Liver (tissue), 9 donors: ENCODE data around the gene DNA2. TPM values are rescaled to one million over a fixed set of nuclear protein-coding genes. Genes with fewer than 3 reads are reported as not detected.

ENCODE experiments used
- DNase-seq: peaks from one replicate; pipeline ENCODE4 v3.0.0-alpha.2; 2017; ENCODE audit warnings: low spot score
- H3K27ac ChIP-seq, 2 donors: one replicate each; pipeline ENCODE4 v1.7.0; 2013; ENCODE audit warnings: inconsistent platforms in 2 of 2, low read length in 2 of 2, control low read depth in 1 of 2, low read depth in 1 of 2, mild to moderate bottlenecking in 1 of 2
- H3K27me3 ChIP-seq, 4 donors: one replicate each; pipeline versions ENCODE4 v1.6.1 to v1.7.0; 2013; ENCODE audit warnings: low read length in 3 of 4, inconsistent platforms in 1 of 4, mild to moderate bottlenecking in 1 of 4, moderate library complexity in 1 of 4; ENCODE audit not compliant: control insufficient read depth in 4 of 4, insufficient read depth in 4 of 4
- H3K36me3 ChIP-seq, 4 donors: one replicate each; pipeline versions ENCODE4 v1.6.1 to v1.7.0; 2013; ENCODE audit warnings: low read length in 3 of 4, mild to moderate bottlenecking in 3 of 4, low read depth in 1 of 4, moderate library complexity in 1 of 4; ENCODE audit not compliant: control insufficient read depth in 4 of 4, insufficient read depth in 3 of 4
- H3K4me1 ChIP-seq, 4 donors: one replicate each; pipeline versions ENCODE4 v1.6.1 to v1.7.0; 2013; ENCODE audit warnings: low read length in 3 of 4, mild to moderate bottlenecking in 3 of 4, moderate library complexity in 1 of 4; ENCODE audit not compliant: control insufficient read depth in 4 of 4, insufficient read depth in 4 of 4
- H3K4me3 ChIP-seq, 3 donors: one replicate each; pipeline versions ENCODE4 v1.6.1 to v1.7.0; 2013; ENCODE audit warnings: low read length in 3 of 3, control low read depth in 1 of 3, low read depth in 1 of 3, mild to moderate bottlenecking in 1 of 3
- H3K9ac ChIP-seq, 2 donors: one replicate each; pipeline ENCODE4 v1.7.0; 2013; ENCODE audit warnings: low read length in 2 of 2, mild to moderate bottlenecking in 2 of 2, moderate library complexity in 2 of 2, control low read depth in 1 of 2, low read depth in 1 of 2
- H3K9me3 ChIP-seq, 4 donors: one replicate each; pipeline versions ENCODE4 v1.6.1 to v1.7.0; 2013; ENCODE audit warnings: low read length in 3 of 4; ENCODE audit not compliant: control insufficient read depth in 4 of 4
- EGR1 ChIP-seq, 2 donors: IDR thresholded peaks; 2 replicates each; pipeline ENCODE4 v1.6.1; 2016 to 2018; ENCODE audit warnings: antibody characterized with exemption in 2 of 2, low read depth in 2 of 2
- FOXA1 ChIP-seq: IDR thresholded peaks from 2 replicates; pipeline ENCODE4 v1.6.1; 2016; ENCODE audit warnings: antibody characterized with exemption
- FOXA2 ChIP-seq: IDR thresholded peaks from 2 replicates; pipeline ENCODE4 v1.6.1; 2016; ENCODE audit warnings: antibody characterized with exemption
- GABPA ChIP-seq, 2 donors: IDR thresholded peaks in 1 of 2; conservative IDR thresholded peaks in 1 of 2; 2 replicates each; pipeline ENCODE4 v1.6.1; 2016; ENCODE audit warnings: antibody characterized with exemption in 2 of 2, mild to moderate bottlenecking in 1 of 2, moderate library complexity in 1 of 2
- HNF4A ChIP-seq, 2 donors: conservative IDR thresholded peaks; 2 replicates each; pipeline ENCODE4 v1.6.1; 2016; ENCODE audit warnings: antibody characterized with exemption in 2 of 2, mild to moderate bottlenecking in 2 of 2
- HNF4G ChIP-seq: IDR thresholded peaks from 2 replicates; pipeline ENCODE4 v1.6.1; 2016; ENCODE audit warnings: antibody characterized with exemption
- MAX ChIP-seq: IDR thresholded peaks from 2 replicates; pipeline ENCODE4 v1.6.1; 2016; ENCODE audit warnings: antibody characterized with exemption
- NR2F2 ChIP-seq: IDR thresholded peaks from 2 replicates; pipeline ENCODE4 v1.6.1; 2016; ENCODE audit warnings: antibody characterized with exemption
- REST ChIP-seq: IDR thresholded peaks from 2 replicates; pipeline ENCODE4 v1.6.1; 2016; ENCODE audit warnings: antibody characterized with exemption, mild to moderate bottlenecking
- RXRA ChIP-seq, 2 donors: IDR thresholded peaks; 2 replicates each; pipeline ENCODE4 v1.6.1; 2017 to 2018; ENCODE audit warnings: antibody characterized with exemption in 2 of 2, mild to moderate bottlenecking in 1 of 2
- SP1 ChIP-seq: IDR thresholded peaks from 2 replicates; pipeline ENCODE4 v1.6.1; 2018; ENCODE audit warnings: antibody characterized with exemption, mild to moderate bottlenecking
- TAF1 ChIP-seq: conservative IDR thresholded peaks from 2 replicates; pipeline ENCODE4 v1.6.1; 2016; ENCODE audit warnings: antibody characterized with exemption, mild to moderate bottlenecking
- YY1 ChIP-seq: IDR thresholded peaks from 2 replicates; pipeline ENCODE4 v1.6.1; 2016; ENCODE audit warnings: antibody characterized with exemption, mild to moderate bottlenecking
- WGBS: extraction: QIAGEN DNeasy Blood & Tissue Kit; methylation state at CpG from one replicate; pipeline ENCODE4 v1.1.7; 2013; 5-methylcytosine and 5-hydroxymethylcytosine counted together
- polyA plus RNA-seq, 2 donors: library from polyadenylated mRNA; stranded (reverse) in 1 of 2; unstranded in 1 of 2; fragments of 200-250 nt in 1 of 2; fragments of >200 nt in 1 of 2; fragmentation: Nextera tagmentation in 1 of 2; extraction: Ambion mirVana in 1 of 2; gene quantifications; one replicate each; pipeline versions ENCODE4 v1.2.1 to v1.2.3, GENCODE V29; 2013 to 2015
- total RNA-seq, 2 donors: library from RNA; depleted of rRNA; stranded (reverse); fragments of >200 nt; gene quantifications; one replicate each; pipeline ENCODE4 v1.2.3, GENCODE V29; 2014
- TF ChIP-seq, protein P1 (sequence below): fragments of 150-350 bp; IDR thresholded peaks from 2 replicates; pipeline ENCODE4 v1.5.1; 2017; ENCODE audit warnings: improper control_type of control experiment, low read depth, low read length; ENCODE audit not compliant: missing input control
- TF ChIP-seq, protein P2 (sequence below): IDR thresholded peaks from 2 replicates; pipeline ENCODE4 v1.6.1; 2016; ENCODE audit warnings: antibody characterized with exemption
- donor health status: healthy.
- donor health status: healthy.
- donor health status: healthy.
- donor health status: healthy.
- donor health status: healthy.

DNA2 gene
- total and polyA plus RNA-seq, 4 donors: 0.50 to 17.5 (median 4.3) TPM

DNA sequence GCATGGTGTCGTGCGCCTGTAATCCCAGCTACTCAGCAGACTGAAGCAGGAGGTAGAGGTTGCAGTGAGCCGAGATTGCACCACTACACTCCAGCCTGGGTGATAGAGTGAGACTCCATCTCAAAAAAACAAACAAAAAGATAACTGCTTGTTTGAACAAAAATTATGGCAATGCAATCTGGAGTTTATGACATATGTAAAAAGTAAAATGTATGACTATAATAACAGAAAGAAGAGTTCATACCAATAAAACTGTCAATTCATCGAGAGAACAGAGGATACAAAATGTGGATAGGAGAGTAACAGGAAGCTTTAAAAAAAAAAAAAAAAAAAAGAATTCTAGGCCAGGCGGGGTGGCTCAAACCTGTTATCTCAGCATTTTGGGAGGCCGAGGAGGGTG lies 36.3 kb upstream of the DNA2 start (continued):
- TF ChIP-seq, protein P1, sequence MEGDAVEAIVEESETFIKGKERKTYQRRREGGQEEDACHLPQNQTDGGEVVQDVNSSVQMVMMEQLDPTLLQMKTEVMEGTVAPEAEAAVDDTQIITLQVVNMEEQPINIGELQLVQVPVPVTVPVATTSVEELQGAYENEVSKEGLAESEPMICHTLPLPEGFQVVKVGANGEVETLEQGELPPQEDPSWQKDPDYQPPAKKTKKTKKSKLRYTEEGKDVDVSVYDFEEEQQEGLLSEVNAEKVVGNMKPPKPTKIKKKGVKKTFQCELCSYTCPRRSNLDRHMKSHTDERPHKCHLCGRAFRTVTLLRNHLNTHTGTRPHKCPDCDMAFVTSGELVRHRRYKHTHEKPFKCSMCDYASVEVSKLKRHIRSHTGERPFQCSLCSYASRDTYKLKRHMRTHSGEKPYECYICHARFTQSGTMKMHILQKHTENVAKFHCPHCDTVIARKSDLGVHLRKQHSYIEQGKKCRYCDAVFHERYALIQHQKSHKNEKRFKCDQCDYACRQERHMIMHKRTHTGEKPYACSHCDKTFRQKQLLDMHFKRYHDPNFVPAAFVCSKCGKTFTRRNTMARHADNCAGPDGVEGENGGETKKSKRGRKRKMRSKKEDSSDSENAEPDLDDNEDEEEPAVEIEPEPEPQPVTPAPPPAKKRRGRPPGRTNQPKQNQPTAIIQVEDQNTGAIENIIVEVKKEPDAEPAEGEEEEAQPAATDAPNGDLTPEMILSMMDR: no peak
- no peak for TF ChIP-seq RXRA (IDR thresholded peaks at IDR 0.05)
- TF ChIP-seq YY1: no peak
- no peak for TF ChIP-seq EGR1 (IDR thresholded peaks at IDR 0.05; ENCODE audit: low read depth in 2 of 2)
- no peak for TF ChIP-seq TAF1
- no peak for TF ChIP-seq NR2F2
- TF ChIP-seq, protein P2, sequence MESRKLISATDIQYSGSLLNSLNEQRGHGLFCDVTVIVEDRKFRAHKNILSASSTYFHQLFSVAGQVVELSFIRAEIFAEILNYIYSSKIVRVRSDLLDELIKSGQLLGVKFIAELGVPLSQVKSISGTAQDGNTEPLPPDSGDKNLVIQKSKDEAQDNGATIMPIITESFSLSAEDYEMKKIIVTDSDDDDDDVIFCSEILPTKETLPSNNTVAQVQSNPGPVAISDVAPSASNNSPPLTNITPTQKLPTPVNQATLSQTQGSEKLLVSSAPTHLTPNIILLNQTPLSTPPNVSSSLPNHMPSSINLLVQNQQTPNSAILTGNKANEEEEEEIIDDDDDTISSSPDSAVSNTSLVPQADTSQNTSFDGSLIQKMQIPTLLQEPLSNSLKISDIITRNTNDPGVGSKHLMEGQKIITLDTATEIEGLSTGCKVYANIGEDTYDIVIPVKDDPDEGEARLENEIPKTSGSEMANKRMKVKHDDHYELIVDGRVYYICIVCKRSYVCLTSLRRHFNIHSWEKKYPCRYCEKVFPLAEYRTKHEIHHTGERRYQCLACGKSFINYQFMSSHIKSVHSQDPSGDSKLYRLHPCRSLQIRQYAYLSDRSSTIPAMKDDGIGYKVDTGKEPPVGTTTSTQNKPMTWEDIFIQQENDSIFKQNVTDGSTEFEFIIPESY: no peak

DNA sequence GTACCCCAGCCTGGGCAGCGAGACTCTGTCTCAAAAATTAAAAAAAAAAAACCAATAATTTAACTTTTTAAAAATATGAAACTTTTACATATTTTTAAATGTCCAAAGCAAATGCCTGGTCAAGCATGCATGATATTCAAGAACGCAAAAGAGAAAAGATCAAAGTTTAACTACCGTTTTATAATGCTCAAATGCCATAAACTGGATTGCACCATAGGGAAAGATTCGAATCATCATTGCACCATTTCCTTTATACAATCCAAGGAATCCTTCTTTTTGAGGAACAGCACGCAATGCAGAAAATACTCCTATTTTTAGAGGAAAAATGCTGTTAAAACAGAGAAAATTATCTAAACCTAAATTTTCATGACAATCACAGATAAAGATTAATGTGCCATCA lies 34.6 kb upstream of the DNA2 start:
- Histone ChIP-seq H3K4me3 (no peak overlapping the region), H3K36me3 (peaks cover 5 to 18% (median 14%) of the 10 kb centered on the region in 4 donors), H3K9me3 (no peaks in the 10 kb centered on the region), H3K27ac (no peak overlapping the region), H3K4me1 (peaks cover 0 to 2% (median 0%) of the 10 kb centered on the region in 4 donors), H3K9ac (no peak overlapping the region), H3K27me3 (no peaks in the 10 kb centered on the region)
- WGBS: 90% methylated on average over 5 of the region's 5 CpGs
- DNase-seq: no peak
- no peak for TF ChIP-seq TAF1
- no peak for TF ChIP-seq GABPA (IDR thresholded peaks at IDR 0.05 in 1 of 2, conservative IDR thresholded peaks at IDR 0.05 in 1 of 2)
- no peak for TF ChIP-seq HNF4A (conservative IDR thresholded peaks at IDR 0.05)
- TF ChIP-seq NR2F2: no peak
- TF ChIP-seq, protein P2: no peak
- no peak for TF ChIP-seq FOXA2
- TF ChIP-seq EGR1 (IDR thresholded peaks at IDR 0.05; ENCODE audit: low read depth in 2 of 2): no peak
- no peak for TF ChIP-seq REST
- TF ChIP-seq MAX: no peak
- no peak for TF ChIP-seq FOXA1
- no peak for TF ChIP-seq HNF4G
- no peak for TF ChIP-seq SP1
- TF ChIP-seq, protein P1: no peak
- TF ChIP-seq YY1: no peak
